GM19043 (cell line): ENCODE data around the gene PABPN1L.

Source experiments
- ATAC-seq: cut with Tn5 transposase; IDR thresholded peaks from one replicate; pipeline ENCODE4 v1.9.1; 2021; ENCODE audit warnings: low read depth; ENCODE audit not compliant: unreplicated experiment

Gene PABPN1L

GRCh38 chr16:88885693-88886280, 19.3 kb upstream of the PABPN1L start:
- no peak for ATAC-seq

GRCh38 chr16:88884569-88885271, 18.3 kb upstream of the PABPN1L start:
- no peak for ATAC-seq

GRCh38 chr16:88883946-88884345, 17.5 kb upstream of the PABPN1L start:
- ATAC-seq: no peak

GRCh38 chr16:88883117-88883895, 16.8 kb upstream of the PABPN1L start:
- no peak for ATAC-seq

GRCh38 chr16:88882358-88883030, 16.0 kb upstream of the PABPN1L start:
- no peak for ATAC-seq

GRCh38 chr16:88881675-88882357, 15.4 kb upstream of the PABPN1L start:
- no peak for ATAC-seq

GRCh38 chr16:88881007-88881615, 14.7 kb upstream of the PABPN1L start:
- ATAC-seq: no peak

- no peak for ATAC-seq
Measured at GRCh38 chr16:88880226-88881006, 14.0 kb upstream of the PABPN1L start.

GRCh38 chr16:88879788-88880055, 13.3 kb upstream of the PABPN1L start:
- no peak for ATAC-seq

GRCh38 chr16:88878967-88879787, 12.7 kb upstream of the PABPN1L start:
- no peak for ATAC-seq

GRCh38 chr16:88878356-88878755, 11.9 kb upstream of the PABPN1L start:
- no peak for ATAC-seq

GRCh38 chr16:88877564-88878289, 11.3 kb upstream of the PABPN1L start:
- no peak for ATAC-seq

- ATAC-seq: no peak
Measured at GRCh38 chr16:88876942-88877526, 10.6 kb upstream of the PABPN1L start.

- no peak for ATAC-seq
Measured at GRCh38 chr16:88875703-88876234, 9.3 kb upstream of the PABPN1L start.

GRCh38 chr16:88874938-88875599, 8.6 kb upstream of the PABPN1L start:
- no peak for ATAC-seq

GRCh38 chr16:88872650-88873331, 6.3 kb upstream of the PABPN1L start:
- ATAC-seq: no peak
